Esophagus squamous epithelium (tissue), 4 donors: ENCODE data around the gene DDX60.
"Not testable (repeated sequence)": the region's sequence is repeated elsewhere in the genome, so short reads cannot be mapped to it uniquely, and the experiment has no call there.

ENCODE experiments used
- POLR2A ChIP-seq, 4 donors: fragments of 450-650 bp; IDR thresholded peaks; one replicate each; pipeline ENCODE4 v1.6.1; 2017; ENCODE audit warnings: antibody characterized with exemption in 4 of 4, mild to moderate bottlenecking in 4 of 4, moderate library complexity in 3 of 4
- TF ChIP-seq, protein P1 (sequence below), 6 experiments: fragments of 450-650 bp in 4 of 6; fragments of 200-600 bp in 2 of 6; sonication (generic) in 2 of 6; IDR thresholded peaks; one replicate each; pipeline ENCODE4 v1.5.1; 2016 to 2019; ENCODE audit warnings: antibody characterized with exemption in 6 of 6, mild to moderate bottlenecking in 4 of 6, moderate library complexity in 4 of 6

DNA sequence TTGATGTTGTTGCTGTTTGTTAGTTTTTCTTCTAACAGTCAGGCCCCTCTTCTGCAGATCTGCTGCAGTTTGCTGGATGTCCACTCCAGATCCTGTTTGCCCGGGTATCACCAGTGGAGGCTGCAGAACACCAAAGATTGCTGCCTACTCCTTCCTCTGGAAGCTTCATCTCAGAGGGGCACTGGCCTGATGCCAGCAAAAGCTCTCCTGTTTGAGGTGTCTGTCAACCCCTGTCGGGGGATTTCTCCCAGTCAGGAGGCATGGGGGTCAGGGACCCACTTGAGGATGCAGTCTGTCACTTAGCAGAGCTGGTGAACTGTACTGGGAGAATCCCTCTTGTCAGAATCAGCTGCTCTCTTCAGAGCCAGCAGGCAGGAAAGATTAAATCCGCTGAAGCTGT is 12.0 kb upstream of the DDX60 start:
- TF ChIP-seq, protein P1, sequence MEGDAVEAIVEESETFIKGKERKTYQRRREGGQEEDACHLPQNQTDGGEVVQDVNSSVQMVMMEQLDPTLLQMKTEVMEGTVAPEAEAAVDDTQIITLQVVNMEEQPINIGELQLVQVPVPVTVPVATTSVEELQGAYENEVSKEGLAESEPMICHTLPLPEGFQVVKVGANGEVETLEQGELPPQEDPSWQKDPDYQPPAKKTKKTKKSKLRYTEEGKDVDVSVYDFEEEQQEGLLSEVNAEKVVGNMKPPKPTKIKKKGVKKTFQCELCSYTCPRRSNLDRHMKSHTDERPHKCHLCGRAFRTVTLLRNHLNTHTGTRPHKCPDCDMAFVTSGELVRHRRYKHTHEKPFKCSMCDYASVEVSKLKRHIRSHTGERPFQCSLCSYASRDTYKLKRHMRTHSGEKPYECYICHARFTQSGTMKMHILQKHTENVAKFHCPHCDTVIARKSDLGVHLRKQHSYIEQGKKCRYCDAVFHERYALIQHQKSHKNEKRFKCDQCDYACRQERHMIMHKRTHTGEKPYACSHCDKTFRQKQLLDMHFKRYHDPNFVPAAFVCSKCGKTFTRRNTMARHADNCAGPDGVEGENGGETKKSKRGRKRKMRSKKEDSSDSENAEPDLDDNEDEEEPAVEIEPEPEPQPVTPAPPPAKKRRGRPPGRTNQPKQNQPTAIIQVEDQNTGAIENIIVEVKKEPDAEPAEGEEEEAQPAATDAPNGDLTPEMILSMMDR (IDR thresholded peaks at IDR 0.05): not testable (repeated sequence)
- not testable (repeated sequence) for TF ChIP-seq POLR2A (IDR thresholded peaks at IDR 0.05)
